ENCODE measurements around the gene PTH2R. TPM values are rescaled to one million over a fixed set of nuclear protein-coding genes. Genes with fewer than 3 reads are reported as not detected.

The PTH2R gene
- total RNA-seq, 3 donors from 2014 or later = 0.64 to 3.3 (median 1.2) TPM

DNA sequence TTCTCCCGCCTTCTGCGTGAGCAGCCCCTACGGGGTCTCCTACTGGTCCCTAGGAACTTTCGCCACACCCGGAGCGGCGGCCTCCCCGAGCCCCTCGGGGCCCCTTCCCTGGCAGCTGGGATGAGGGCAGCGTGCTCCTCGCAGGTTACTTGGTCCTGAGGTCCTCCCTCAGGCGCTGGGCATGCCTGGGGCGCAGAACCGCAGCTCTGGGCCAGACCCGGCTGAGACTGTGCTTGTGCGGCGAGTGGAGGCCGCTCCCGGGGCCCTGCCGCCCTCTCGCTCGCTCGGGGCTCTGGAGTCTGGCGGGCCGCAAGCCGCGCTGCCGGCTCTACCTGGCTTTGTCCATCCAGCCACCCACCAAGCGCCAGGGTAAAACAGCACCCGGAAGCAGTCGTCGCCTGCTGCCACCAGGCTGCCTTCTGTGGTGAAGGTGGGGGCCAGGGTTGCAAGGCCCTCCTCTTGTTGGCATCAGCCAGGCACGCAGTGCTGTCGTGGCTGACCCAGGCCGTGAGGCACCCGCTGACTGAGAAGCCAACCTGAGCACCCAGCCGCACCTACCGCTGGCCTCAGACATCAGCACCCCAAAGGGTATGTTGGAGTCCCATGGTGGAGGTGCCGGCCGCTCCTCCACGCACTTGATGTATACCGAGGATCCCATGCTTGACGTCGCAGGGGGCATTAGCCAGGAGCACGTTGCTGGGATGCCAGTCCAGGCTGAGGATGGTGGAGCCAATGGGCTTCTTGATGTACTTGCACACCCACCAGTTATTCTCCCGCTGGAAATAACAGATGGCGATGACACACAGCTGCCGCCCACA is 46.1 kb upstream of the PTH2R start:
- no peak for DNase-seq (ENCODE audit: low spot score in 2 of 2)
- Histone ChIP-seq H3K4me1 (no peaks in the 10 kb centered on the region), H3K27ac (no peak overlapping the region), H3K36me3 (no peaks in the 10 kb centered on the region), H3K9me3 (peaks cover 0 to 6% of the 10 kb centered on the region in 2 donors), H3K4me3 (peak overlapping the region in 2 of 3 donors; percentile 45 to 63), H3K27me3 (no peaks in the 10 kb centered on the region)
- intact Hi-C loops (cut with DNase I; ENCODE audit: low total_unique reads) = no loop called here
- TF ChIP-seq CTCF (IDR thresholded peaks at IDR 0.05) (no peak), POLR2AphosphoS5 (IDR thresholded peaks at IDR 0.05) (no peak), POLR2A (IDR thresholded peaks at IDR 0.05) (no peak)

GRCh38 chr2:208361077-208361441 is 45.5 kb upstream of the PTH2R start:
- Histone ChIP-seq H3K4me3 (no peak overlapping the region), H3K27me3 (no peaks in the 10 kb centered on the region), H3K27ac (no peak overlapping the region), H3K4me1 (no peaks in the 10 kb centered on the region), H3K36me3 (no peaks in the 10 kb centered on the region), H3K9me3 (peaks cover 0 to 7% of the 10 kb centered on the region in 2 donors)
- intact Hi-C loops (cut with DNase I; ENCODE audit: low total_unique reads) = no loop called here
- TF ChIP-seq POLR2AphosphoS5 (IDR thresholded peaks at IDR 0.05) = no peak
- no peak for TF ChIP-seq POLR2A (IDR thresholded peaks at IDR 0.05)
- no peak for TF ChIP-seq CTCF (IDR thresholded peaks at IDR 0.05)
- no peak for DNase-seq (ENCODE audit: low spot score in 2 of 2)

DNA sequence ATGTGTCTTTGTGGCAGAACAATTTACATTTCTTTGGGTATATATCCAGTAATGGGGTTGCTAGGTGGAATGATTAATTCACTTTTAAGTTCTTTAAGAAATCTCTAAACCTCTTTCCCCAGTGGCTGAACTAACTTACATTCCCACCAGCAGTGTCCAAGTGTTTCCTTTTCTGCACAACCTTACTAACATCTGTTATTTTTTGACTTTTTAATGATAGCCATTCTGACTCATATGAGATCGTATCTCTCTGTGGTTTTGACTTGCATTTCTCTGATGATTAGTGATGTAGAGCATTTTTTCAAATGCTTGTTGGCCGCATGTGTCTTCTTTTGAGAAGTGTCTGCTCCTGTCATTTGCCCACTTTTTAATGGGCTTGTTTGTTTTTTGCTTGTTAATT is 43.1 kb upstream of the PTH2R start:
- no peaks in the 10 kb centered on the region for H3K4me1 ChIP-seq
- no peaks in the 10 kb centered on the region for H3K36me3 ChIP-seq
- H3K4me3 ChIP-seq = no peak overlapping the region
- no peak overlapping the region for H3K27ac ChIP-seq
- TF ChIP-seq POLR2A (IDR thresholded peaks at IDR 0.05) (no peak), CTCF (IDR thresholded peaks at IDR 0.05) (no peak), POLR2AphosphoS5 (IDR thresholded peaks at IDR 0.05) (no peak)
- peaks cover 0 to 7% of the 10 kb centered on the region in 2 donors for H3K9me3 ChIP-seq
- intact Hi-C loops (cut with DNase I; ENCODE audit: low total_unique reads) = no loop called here
- DNase-seq (ENCODE audit: low spot score in 2 of 2) = no peak
- H3K27me3 ChIP-seq = no peaks in the 10 kb centered on the region

GRCh38 chr2:208366215-208367127 is 40.1 kb upstream of the PTH2R start:
- Histone ChIP-seq H3K27ac (no peak overlapping the region), H3K36me3 (no peaks in the 10 kb centered on the region), H3K4me3 (no peak overlapping the region), H3K27me3 (no peaks in the 10 kb centered on the region), H3K4me1 (no peaks in the 10 kb centered on the region), H3K9me3 (peaks cover 0 to 7% of the 10 kb centered on the region in 2 donors)
- DNase-seq (ENCODE audit: low spot score in 2 of 2) = no peak
- intact Hi-C loops (cut with DNase I; ENCODE audit: low total_unique reads) = no loop called here
- TF ChIP-seq POLR2A (IDR thresholded peaks at IDR 0.05) (no peak), POLR2AphosphoS5 (IDR thresholded peaks at IDR 0.05) (no peak), CTCF (IDR thresholded peaks at IDR 0.05) (no peak)

GRCh38 chr2:208369091-208369490 is 37.5 kb upstream of the PTH2R start:
- DNase-seq (ENCODE audit: low spot score in 2 of 2) = no peak
- Histone ChIP-seq H3K9me3 (peaks cover 0 to 7% of the 10 kb centered on the region in 2 donors), H3K27ac (no peak overlapping the region), H3K27me3 (no peaks in the 10 kb centered on the region), H3K4me1 (no peaks in the 10 kb centered on the region), H3K36me3 (no peaks in the 10 kb centered on the region), H3K4me3 (no peak overlapping the region)
- intact Hi-C loops (cut with DNase I; ENCODE audit: low total_unique reads) = no loop called here
- TF ChIP-seq POLR2AphosphoS5 (IDR thresholded peaks at IDR 0.05) (no peak), CTCF (IDR thresholded peaks at IDR 0.05) (no peak), POLR2A (IDR thresholded peaks at IDR 0.05) (no peak)

All from breast epithelium (tissue), 4 donors.